Effector CD8-positive, alpha-beta T cell (primary cell): Measurements from ENCODE around the gene OBP2B.

Experiments
- DNase-seq: peaks from one replicate; lab custom pipeline; 2025; lab: John Stamatoyannopoulos, UW

OBP2B gene

DNA sequence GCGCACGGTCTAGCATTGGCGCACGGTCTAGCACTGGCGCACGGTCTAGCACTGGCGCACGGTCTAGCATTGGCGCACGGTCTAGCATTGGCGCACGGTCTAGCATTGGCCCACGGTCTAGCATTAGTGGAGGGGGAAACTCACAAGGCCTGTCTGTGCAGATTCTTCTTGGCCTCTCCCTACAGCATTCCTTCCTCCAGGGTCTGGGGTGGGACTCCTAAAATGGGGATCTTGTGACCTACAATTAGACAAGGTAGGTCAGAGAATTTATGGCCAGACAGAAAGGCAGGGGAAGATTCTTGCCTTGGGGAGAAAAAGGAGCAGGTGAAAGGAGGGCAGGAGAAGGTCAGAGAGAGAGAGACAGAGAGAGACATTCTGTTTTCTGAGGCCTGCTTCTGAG lies 39.9 kb downstream of the OBP2B start:
- no peak for DNase-seq

DNA sequence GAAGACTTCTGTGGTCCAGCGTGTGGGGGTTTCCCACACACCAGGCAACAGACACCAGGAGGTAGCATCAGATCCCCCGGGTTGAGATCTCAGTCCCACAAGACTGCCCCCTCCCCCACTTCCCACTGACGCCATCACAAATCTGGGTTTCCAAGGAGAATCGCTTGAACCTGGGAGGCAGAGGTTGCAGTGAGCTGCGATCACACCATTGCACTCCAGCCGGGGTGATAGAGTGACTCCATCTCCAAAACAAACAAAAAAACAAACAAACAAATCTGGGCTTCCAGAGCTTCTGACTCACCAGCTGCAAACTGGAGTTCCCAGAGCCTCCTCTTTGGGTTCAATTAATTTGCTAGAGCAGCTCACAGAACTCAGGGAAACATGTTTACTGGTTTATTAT lies 40.6 kb downstream of the OBP2B start:
- DNase-seq: no peak

DNA sequence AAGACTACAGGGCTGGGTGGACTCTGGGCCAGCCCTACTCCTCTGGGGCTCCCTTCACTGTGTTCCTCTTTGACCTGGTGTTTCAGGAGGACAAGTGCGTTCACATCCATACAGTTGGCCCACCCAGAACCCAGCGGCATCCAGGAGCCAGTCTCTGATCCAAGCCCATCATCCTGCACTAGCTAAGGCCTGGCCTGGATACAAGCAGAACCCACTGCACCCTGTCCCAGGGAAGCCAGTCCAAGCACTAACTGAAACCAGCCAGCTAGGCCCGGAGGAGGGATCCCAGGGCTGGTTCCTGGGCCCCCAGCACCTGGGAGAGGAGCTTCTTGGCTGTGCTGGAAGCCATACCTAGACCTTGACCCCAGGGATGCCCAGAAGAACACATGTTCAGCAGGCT lies 41.3 kb downstream of the OBP2B start:
- DNase-seq: no peak

- DNase-seq: no peak
Measured at GRCh38 chr9:133167096-133167730, 41.8 kb downstream of the OBP2B start.

- no peak for DNase-seq
Measured at GRCh38 chr9:133166392-133166791, 42.7 kb downstream of the OBP2B start.

DNA sequence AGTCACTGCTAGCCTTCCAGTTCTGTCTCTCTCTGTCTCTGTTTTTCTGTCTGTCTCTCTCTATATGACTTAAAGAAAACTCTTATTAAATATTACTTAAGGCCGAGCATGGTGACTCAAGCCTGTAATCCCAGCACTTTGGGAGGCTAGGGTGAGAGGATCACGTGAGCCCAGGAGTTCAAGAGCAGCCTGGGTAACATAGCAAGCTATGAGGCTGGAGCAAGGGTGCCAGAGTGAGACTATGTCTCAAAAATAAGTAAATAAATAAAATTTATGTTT lies 43.7 kb downstream of the OBP2B start:
- no peak for DNase-seq

GRCh38 chr9:133164191-133164590 lies 44.9 kb downstream of the OBP2B start:
- no peak for DNase-seq

DNA sequence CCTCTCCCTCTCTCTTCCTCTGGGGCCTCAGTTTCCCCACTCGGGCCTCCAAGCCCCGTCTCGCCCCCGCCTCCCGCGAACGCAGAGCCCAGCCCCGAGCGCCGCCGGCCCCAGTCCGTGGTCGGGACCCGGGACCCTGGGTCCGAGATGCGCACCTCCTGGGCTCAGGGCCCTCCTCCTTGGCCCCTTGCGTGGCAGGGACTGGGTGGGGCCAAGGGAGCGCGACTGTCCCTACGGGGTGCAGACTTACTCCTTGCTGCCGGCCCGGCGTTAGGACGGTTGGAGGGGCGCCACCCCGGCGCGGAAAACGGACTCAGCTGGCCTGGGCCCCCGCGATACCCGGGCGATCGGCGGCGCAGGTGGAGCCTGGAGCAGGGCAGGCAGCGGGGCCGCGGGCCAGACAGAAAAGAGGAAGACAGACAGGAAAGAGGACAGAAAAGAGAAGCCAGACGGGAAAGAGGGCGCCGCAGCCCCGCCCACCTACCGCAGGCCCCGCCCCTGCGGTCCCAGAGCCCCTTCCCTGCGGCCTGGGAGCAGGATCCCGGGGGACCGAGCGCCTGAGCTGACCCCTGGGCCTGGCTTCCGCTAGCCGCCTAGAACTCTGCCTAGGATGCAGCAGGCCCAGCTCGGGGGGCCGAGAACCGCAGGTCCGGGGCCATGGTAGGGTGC lies 45.4 kb downstream of the OBP2B start, which contains the start of gene GBGT1:
GBGT1 (minus strand) TSS at position 411 of the 669 bp plus-strand sequence. CDS start 1,502 bp downstream, outside the sequence.
- no peak for DNase-seq

- no peak for DNase-seq
Measured at GRCh38 chr9:133162861-133163503, 46.1 kb downstream of the OBP2B start.

GRCh38 chr9:133161547-133161950 lies 47.5 kb downstream of the OBP2B start:
- DNase-seq: no peak

- no peak for DNase-seq
Measured at GRCh38 chr9:133160742-133161546, 48.1 kb downstream of the OBP2B start.

DNA sequence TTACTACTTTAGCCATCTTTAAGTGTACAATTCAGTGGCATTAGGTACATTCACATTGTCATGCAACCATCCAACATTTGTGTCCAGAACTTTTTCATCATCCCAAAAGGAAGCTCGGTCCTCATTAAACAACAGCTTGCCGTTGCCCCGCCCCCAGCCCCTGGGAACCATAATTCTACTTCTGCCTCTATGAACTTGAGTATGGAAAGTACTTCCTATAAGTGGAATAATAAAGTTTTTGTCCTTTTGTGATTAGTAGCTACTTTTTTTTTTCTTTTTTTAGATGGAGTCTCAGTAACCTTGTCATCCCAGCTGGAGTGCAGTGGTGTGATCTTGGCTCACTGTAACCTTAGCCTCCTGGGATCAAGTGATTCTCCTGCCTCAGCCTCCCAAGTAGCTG lies 50.4 kb downstream of the OBP2B start:
- no peak for DNase-seq
